ENCODE results near the gene LGALS8. TPM values are rescaled to one million over a fixed set of nuclear protein-coding genes. Genes with fewer than 3 reads are reported as not detected.
"Not testable (repeated sequence)": the region's sequence is repeated elsewhere in the genome, so short reads cannot be mapped to it uniquely, and the experiment has no call there.

Gene LGALS8
- total and polyA plus RNA-seq, 8 donors, result 18.5 to 55.1 (median 27.2) TPM

DNA sequence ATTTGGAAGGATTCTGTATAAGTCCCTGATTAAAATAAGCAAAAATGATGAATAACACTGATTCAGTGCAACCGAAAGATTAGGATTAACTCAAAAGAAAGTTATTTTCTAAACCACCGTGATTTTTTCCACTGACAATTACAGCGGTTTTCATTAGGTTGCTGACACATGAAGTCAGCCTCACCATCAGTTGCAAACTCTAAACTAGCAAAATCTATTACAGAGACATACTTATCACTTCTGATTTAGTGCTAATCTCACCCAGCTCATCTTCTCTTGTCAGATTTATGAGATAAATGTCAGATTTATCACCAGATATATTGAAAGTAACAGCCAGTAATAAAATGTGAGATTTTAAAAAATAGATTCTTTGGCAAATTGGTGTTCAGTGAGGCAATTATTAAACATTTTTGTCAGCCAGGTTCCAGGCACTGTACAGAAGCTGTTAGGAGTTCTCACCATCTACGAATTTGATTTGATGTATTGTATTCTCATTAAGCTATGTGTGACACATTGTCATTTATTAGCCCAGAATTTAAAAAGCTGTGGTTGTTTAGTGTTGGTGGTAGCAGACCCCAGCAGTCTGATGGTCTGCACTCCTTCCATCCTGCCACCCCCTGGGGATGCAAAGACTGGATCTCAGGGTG, 37.3 kb upstream of the LGALS8 start:
- intact Hi-C loops (cut with DNase I), result loop anchor here in 1 of 3 donors (5.0 kb wide), 1 partner anchor 379 kb away; no protein-coding TSS in a partner anchor
- DNase-seq (no peak), ATAC-seq (no peak), FAIRE-seq (no peak)
- TF ChIP-seq, protein P1, sequence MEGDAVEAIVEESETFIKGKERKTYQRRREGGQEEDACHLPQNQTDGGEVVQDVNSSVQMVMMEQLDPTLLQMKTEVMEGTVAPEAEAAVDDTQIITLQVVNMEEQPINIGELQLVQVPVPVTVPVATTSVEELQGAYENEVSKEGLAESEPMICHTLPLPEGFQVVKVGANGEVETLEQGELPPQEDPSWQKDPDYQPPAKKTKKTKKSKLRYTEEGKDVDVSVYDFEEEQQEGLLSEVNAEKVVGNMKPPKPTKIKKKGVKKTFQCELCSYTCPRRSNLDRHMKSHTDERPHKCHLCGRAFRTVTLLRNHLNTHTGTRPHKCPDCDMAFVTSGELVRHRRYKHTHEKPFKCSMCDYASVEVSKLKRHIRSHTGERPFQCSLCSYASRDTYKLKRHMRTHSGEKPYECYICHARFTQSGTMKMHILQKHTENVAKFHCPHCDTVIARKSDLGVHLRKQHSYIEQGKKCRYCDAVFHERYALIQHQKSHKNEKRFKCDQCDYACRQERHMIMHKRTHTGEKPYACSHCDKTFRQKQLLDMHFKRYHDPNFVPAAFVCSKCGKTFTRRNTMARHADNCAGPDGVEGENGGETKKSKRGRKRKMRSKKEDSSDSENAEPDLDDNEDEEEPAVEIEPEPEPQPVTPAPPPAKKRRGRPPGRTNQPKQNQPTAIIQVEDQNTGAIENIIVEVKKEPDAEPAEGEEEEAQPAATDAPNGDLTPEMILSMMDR (IDR thresholded peaks at IDR 0.05), result no peak
- Histone ChIP-seq H3K9me3 (no peaks in the 10 kb centered on the region), H3K36me3 (no peaks in the 10 kb centered on the region), H3K27ac (no peak overlapping the region), H3K4me1 (peaks cover 0 to 4% (median 0%) of the 10 kb centered on the region in 3 donors), H3K27me3 (no peaks in the 10 kb centered on the region), H3K4me3 (no peak overlapping the region)
- 62 to 74% methylated on average over 4 of the region's 4 CpGs for WGBS, 2 donors

DNA sequence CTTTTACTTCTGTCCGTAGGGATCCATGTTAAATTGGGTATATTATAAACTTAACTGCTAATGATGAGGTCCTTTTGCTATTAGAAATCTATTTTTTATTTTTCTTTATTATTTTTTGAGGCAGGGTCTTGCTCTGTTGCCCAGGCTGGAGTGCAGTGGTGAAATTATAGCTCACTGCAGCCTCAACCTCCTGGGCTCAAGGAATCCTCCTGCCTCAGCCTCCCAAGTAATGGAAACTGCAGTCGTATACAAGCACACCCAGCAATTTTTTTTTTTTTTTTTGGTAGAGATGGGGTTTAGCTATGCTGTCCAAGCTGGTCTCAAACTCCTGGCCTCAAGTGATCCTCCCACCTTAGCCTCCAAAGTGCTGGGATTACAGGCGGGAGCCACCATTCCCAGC, 34.6 kb upstream of the LGALS8 start:
- H3K27ac ChIP-seq, H3K36me3 ChIP-seq, DNase-seq: not testable (repeated sequence)

DNA sequence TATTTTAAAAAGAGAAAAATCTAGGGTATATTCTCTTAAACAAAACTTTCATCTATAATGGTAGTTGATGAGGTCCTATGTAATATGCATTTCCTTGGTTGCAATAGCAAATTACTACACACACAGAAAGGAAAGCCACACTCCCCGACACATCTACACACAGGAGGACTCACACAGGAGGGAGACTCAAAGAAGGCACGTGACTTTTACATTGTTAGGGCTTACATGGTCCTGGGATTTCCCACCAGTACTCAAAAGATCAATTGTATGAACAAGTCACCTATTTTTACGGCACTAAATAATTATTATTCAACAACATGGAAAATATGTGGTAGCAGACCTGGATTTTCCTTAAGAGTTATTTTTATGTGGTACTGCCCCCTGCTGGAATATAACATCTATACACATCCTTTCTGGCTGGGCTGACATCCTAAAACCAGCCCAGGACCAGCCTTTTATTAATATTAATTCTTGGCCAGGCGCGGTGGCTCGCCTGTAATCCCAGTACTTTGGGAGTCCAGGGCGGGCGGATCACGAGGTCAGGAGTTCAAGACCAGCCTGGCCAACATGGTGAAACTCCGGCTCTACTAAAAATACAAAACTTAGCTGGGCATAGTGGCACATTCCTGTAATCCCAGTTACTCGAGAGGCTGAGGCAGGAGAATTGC, 33.9 kb upstream of the LGALS8 start:
- H3K4me3 ChIP-seq, result no peak overlapping the region
- intact Hi-C loops (cut with DNase I), result loop anchor here in 1 of 3 donors (5.0 kb wide), 1 partner anchor 383 kb away; no protein-coding TSS in a partner anchor
- H3K36me3 ChIP-seq, result no peaks in the 10 kb centered on the region
- no peaks in the 10 kb centered on the region for H3K27me3 ChIP-seq
- DNase-seq (peak in 3 of 6 donors; percentile 32 to 65 (median 61)), FAIRE-seq (no peak), ATAC-seq (peak; percentile 84 to 96 (median 90))
- TF ChIP-seq, protein P1 (IDR thresholded peaks at IDR 0.05), result peak; percentile 41 to 67 (median 60)
- no peaks in the 10 kb centered on the region for H3K9me3 ChIP-seq
- H3K27ac ChIP-seq, result no peak overlapping the region
- peaks cover 0 to 4% (median 0%) of the 10 kb centered on the region in 3 donors for H3K4me1 ChIP-seq
- WGBS, 2 donors, result 17 to 21% methylated on average over 11 of the region's 11 CpGs

More for the DNA sequence above, 34.6 kb upstream of the LGALS8 start:
- intact Hi-C loops (cut with DNase I), result loop anchor here in 1 of 3 donors (5.0 kb wide), 1 partner anchor 382 kb away; no protein-coding TSS in a partner anchor
- not testable (repeated sequence) for ATAC-seq, H3K4me3 ChIP-seq, H3K9me3 ChIP-seq, FAIRE-seq, H3K4me1 ChIP-seq, H3K27me3 ChIP-seq
- 75 to 90% methylated on average over 3 of the region's 3 CpGs for WGBS, 2 donors

DNA sequence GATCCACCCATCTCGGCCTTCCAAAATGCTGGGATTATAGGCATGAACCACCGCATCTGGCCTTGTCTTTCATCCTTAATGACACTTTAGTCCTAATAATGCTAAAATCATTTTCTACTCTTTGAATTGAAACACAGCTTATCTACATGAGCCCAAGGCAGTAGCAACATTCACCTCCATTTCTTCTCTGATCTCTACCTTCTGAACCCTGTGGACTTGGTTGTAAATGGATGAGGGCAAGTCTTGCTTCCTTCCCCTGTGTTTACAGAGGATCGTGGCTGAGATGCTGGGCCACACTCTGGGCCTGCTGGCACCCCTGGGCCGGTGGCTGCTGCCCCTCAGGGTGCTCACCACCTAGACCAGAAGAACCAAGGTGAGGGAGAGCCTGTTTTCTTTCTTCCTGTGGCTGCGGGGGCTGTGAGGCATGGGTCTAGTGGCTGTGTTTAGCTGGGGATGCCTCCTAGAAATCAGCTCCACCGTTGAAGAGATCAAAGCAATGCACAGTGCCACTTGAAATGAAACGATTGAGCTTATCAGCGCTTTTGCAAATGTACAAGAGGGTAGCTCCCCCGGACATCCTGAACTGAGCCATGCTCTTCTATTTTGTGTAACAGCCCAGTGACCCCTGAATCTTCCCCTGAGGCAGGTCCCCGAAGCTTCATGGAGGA, 32.2 kb upstream of the LGALS8 start:
- no peak overlapping the region for H3K27ac ChIP-seq
- WGBS, 2 donors, result 76 to 81% methylated on average over 10 of the region's 10 CpGs
- DNase-seq (no peak), FAIRE-seq (no peak), ATAC-seq (no peak)
- intact Hi-C loops (cut with DNase I), result no loop called here
- TF ChIP-seq, protein P1 (IDR thresholded peaks at IDR 0.05), result no peak
- no peaks in the 10 kb centered on the region for H3K36me3 ChIP-seq
- no peak overlapping the region for H3K4me3 ChIP-seq
- H3K27me3 ChIP-seq, result no peaks in the 10 kb centered on the region
- peaks cover 0 to 4% (median 0%) of the 10 kb centered on the region in 3 donors for H3K4me1 ChIP-seq
- H3K9me3 ChIP-seq, result no peaks in the 10 kb centered on the region

DNA sequence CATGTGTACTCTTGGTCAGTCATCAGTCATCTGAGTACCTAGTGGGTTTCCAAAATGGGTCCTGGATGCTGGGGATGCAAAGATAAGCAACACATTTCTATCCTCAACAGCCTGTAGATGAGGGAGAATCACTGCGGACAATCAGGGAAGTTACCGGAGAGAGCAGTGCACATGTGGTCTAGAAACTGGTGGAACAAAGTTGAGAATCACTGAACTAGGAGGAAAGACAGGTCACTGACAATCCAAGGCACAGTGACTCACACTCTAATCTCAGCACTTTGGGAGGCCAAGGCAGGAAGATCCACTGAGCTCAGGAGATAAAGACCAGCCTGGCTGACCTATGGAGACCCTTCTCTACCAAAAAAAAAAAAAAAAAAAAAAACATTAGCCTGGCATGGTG, 31.4 kb upstream of the LGALS8 start:
- WGBS, 2 donors, result 97 to 98% methylated on average over 2 of the region's 2 CpGs
- FAIRE-seq, result no peak
- Histone ChIP-seq H3K27me3 (no peaks in the 10 kb centered on the region), H3K9me3 (no peaks in the 10 kb centered on the region), H3K27ac (no peak overlapping the region), H3K36me3 (no peaks in the 10 kb centered on the region), H3K4me1 (peaks cover 0 to 4% (median 0%) of the 10 kb centered on the region in 3 donors), H3K4me3 (no peak overlapping the region)
- no peak for ATAC-seq
- intact Hi-C loops (cut with DNase I), result no loop called here
- TF ChIP-seq, protein P1 (IDR thresholded peaks at IDR 0.05), result no peak
- DNase-seq, result no peak

Measured in pancreas (tissue), 10 donors.